ENCODE measurements around the gene CFAP77. TPM values are rescaled to one million over a fixed set of nuclear protein-coding genes. Genes with fewer than 3 reads are reported as not detected.

CFAP77 gene
- total and polyA plus RNA-seq, 2 of the 8 experiments (the other 6 are each of a cell fraction or from before 2014, with no cell fraction given): 0.63 to 0.97 TPM

DNA sequence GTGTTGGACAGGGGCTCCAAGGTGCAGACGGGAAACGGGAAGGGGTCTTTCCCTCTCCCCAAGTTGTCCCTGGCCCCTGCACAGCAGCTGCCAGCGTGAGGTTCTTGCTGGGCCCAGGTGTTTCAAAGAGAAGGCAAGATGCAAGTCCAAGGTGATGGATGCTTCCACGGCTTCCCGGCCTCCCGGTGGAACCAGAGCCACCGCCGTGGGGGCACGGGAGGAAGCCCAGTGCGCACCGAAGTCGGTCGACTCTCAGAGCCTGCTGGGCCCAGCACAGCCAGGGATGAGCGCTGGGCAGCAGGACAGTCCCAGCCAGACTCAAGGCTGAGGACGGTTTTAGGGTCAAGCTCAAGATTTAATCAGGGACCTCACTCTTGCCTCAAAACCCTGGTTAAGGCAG lies 147.1 kb downstream of the CFAP77 start (continued):
- TF ChIP-seq, protein P1, sequence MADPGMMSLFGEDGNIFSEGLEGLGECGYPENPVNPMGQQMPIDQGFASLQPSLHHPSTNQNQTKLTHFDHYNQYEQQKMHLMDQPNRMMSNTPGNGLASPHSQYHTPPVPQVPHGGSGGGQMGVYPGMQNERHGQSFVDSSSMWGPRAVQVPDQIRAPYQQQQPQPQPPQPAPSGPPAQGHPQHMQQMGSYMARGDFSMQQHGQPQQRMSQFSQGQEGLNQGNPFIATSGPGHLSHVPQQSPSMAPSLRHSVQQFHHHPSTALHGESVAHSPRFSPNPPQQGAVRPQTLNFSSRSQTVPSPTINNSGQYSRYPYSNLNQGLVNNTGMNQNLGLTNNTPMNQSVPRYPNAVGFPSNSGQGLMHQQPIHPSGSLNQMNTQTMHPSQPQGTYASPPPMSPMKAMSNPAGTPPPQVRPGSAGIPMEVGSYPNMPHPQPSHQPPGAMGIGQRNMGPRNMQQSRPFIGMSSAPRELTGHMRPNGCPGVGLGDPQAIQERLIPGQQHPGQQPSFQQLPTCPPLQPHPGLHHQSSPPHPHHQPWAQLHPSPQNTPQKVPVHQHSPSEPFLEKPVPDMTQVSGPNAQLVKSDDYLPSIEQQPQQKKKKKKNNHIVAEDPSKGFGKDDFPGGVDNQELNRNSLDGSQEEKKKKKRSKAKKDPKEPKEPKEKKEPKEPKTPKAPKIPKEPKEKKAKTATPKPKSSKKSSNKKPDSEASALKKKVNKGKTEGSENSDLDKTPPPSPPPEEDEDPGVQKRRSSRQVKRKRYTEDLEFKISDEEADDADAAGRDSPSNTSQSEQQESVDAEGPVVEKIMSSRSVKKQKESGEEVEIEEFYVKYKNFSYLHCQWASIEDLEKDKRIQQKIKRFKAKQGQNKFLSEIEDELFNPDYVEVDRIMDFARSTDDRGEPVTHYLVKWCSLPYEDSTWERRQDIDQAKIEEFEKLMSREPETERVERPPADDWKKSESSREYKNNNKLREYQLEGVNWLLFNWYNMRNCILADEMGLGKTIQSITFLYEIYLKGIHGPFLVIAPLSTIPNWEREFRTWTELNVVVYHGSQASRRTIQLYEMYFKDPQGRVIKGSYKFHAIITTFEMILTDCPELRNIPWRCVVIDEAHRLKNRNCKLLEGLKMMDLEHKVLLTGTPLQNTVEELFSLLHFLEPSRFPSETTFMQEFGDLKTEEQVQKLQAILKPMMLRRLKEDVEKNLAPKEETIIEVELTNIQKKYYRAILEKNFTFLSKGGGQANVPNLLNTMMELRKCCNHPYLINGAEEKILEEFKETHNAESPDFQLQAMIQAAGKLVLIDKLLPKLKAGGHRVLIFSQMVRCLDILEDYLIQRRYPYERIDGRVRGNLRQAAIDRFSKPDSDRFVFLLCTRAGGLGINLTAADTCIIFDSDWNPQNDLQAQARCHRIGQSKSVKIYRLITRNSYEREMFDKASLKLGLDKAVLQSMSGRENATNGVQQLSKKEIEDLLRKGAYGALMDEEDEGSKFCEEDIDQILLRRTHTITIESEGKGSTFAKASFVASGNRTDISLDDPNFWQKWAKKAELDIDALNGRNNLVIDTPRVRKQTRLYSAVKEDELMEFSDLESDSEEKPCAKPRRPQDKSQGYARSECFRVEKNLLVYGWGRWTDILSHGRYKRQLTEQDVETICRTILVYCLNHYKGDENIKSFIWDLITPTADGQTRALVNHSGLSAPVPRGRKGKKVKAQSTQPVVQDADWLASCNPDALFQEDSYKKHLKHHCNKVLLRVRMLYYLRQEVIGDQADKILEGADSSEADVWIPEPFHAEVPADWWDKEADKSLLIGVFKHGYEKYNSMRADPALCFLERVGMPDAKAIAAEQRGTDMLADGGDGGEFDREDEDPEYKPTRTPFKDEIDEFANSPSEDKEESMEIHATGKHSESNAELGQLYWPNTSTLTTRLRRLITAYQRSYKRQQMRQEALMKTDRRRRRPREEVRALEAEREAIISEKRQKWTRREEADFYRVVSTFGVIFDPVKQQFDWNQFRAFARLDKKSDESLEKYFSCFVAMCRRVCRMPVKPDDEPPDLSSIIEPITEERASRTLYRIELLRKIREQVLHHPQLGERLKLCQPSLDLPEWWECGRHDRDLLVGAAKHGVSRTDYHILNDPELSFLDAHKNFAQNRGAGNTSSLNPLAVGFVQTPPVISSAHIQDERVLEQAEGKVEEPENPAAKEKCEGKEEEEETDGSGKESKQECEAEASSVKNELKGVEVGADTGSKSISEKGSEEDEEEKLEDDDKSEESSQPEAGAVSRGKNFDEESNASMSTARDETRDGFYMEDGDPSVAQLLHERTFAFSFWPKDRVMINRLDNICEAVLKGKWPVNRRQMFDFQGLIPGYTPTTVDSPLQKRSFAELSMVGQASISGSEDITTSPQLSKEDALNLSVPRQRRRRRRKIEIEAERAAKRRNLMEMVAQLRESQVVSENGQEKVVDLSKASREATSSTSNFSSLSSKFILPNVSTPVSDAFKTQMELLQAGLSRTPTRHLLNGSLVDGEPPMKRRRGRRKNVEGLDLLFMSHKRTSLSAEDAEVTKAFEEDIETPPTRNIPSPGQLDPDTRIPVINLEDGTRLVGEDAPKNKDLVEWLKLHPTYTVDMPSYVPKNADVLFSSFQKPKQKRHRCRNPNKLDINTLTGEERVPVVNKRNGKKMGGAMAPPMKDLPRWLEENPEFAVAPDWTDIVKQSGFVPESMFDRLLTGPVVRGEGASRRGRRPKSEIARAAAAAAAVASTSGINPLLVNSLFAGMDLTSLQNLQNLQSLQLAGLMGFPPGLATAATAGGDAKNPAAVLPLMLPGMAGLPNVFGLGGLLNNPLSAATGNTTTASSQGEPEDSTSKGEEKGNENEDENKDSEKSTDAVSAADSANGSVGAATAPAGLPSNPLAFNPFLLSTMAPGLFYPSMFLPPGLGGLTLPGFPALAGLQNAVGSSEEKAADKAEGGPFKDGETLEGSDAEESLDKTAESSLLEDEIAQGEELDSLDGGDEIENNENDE (IDR thresholded peaks at IDR 0.05; ENCODE audit: insufficient replicate concordance, low read length): no peak
- TF ChIP-seq, protein P2, sequence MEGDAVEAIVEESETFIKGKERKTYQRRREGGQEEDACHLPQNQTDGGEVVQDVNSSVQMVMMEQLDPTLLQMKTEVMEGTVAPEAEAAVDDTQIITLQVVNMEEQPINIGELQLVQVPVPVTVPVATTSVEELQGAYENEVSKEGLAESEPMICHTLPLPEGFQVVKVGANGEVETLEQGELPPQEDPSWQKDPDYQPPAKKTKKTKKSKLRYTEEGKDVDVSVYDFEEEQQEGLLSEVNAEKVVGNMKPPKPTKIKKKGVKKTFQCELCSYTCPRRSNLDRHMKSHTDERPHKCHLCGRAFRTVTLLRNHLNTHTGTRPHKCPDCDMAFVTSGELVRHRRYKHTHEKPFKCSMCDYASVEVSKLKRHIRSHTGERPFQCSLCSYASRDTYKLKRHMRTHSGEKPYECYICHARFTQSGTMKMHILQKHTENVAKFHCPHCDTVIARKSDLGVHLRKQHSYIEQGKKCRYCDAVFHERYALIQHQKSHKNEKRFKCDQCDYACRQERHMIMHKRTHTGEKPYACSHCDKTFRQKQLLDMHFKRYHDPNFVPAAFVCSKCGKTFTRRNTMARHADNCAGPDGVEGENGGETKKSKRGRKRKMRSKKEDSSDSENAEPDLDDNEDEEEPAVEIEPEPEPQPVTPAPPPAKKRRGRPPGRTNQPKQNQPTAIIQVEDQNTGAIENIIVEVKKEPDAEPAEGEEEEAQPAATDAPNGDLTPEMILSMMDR (IDR thresholded peaks at IDR 0.05; ENCODE audit: control extremely low read depth in 1 of 3, insufficient read depth in 1 of 3, low read depth in 1 of 3, low read length in 3 of 3): no peak
- TF ChIP-seq, protein P3, sequence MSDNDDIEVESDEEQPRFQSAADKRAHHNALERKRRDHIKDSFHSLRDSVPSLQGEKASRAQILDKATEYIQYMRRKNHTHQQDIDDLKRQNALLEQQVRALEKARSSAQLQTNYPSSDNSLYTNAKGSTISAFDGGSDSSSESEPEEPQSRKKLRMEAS (IDR thresholded peaks at IDR 0.05): no peak
- TF ChIP-seq FOSL1 (IDR thresholded peaks at IDR 0.05; ENCODE audit: insufficient read depth, low read depth, low read length) (no peak), KDM4A (IDR thresholded peaks at IDR 0.05; ENCODE audit: low read depth, low read length, severe bottlenecking) (no peak), SAP30 (IDR thresholded peaks at IDR 0.05; ENCODE audit: insufficient read depth, insufficient replicate concordance, low read length) (no peak), RAD21 (IDR thresholded peaks at IDR 0.05 in 1 of 2, conservative IDR thresholded peaks at IDR 0.05 in 1 of 2; ENCODE audit: low read depth in 2 of 2, low read length in 2 of 2) (no peak)

Data from H1 (cell line).